Naive B cell (primary cell): ENCODE data around the gene PLGLB1. TPM values are rescaled to one million over a fixed set of nuclear protein-coding genes. Genes with fewer than 3 reads are reported as not detected.
"Not testable (repeated sequence)": the region's sequence is repeated elsewhere in the genome, so short reads cannot be mapped to it uniquely, and the experiment has no call there.

ENCODE experiments used
- ATAC-seq, 2 donors: fragments of 150-1000 bp; cut with Tn5 transposase; 2 replicates each; pipeline ENCODE4 v1.10.0; 2021; ENCODE audit warnings: low read depth in 2 of 2, mild to moderate bottlenecking in 2 of 2, moderate library complexity in 2 of 2
- DNase-seq: peaks from one replicate; pipeline ENCODE4 v3.0.0; 2022
- H3K27ac Mint-ChIP-seq, 6 donors: one replicate each; pipeline ENCODE4 v1.8.0; 2020 to 2022; ENCODE audit warnings: mild to moderate bottlenecking in 6 of 6, mixed read lengths in 6 of 6, moderate library complexity in 5 of 6, inconsistent platforms in 2 of 6
- H3K27me3 Mint-ChIP-seq, 3 donors: one replicate each; pipeline ENCODE4 v1.8.0; 2021 to 2022; ENCODE audit warnings: mixed read lengths in 3 of 3, mild to moderate bottlenecking in 1 of 3
- H3K36me3 Mint-ChIP-seq, 2 donors: one replicate each; pipeline ENCODE4 v1.8.0; 2020 to 2022; ENCODE audit warnings: mixed read lengths in 2 of 2, inconsistent platforms in 1 of 2, mild to moderate bottlenecking in 1 of 2
- H3K4me1 Mint-ChIP-seq, 3 donors: one replicate each; pipeline ENCODE4 v1.8.0; 2020 to 2022; ENCODE audit warnings: mixed read lengths in 3 of 3, inconsistent platforms in 1 of 3, mild to moderate bottlenecking in 1 of 3, moderate library complexity in 1 of 3
- H3K4me3 Mint-ChIP-seq, 8 donors: one replicate each; pipeline ENCODE4 v1.8.0; 2020 to 2022; ENCODE audit warnings: mild to moderate bottlenecking in 8 of 8, mixed read lengths in 8 of 8, moderate library complexity in 8 of 8, inconsistent platforms in 2 of 8
- H3K9me3 Mint-ChIP-seq, 7 donors: one replicate each; pipeline ENCODE4 v1.8.0; 2020 to 2022; ENCODE audit warnings: mixed read lengths in 7 of 7, mild to moderate bottlenecking in 5 of 7, inconsistent platforms in 2 of 7, moderate library complexity in 1 of 7
- polyA plus RNA-seq, 6 donors: library from polyadenylated mRNA; unstranded; fragments of 300-500 nt; fragmentation: Illumina TruSeq; gene quantifications; one replicate each; pipeline ENCODE4 v1.2.3, GENCODE V29; 2021; ENCODE audit warnings: low read depth in 6 of 6

The PLGLB1 gene
- polyA plus RNA-seq, 6 donors from 2014 or later: 0.66 to 3.4 (median 1.5) TPM; not detected in 1

GRCh38 chr2:87019053-87019452 lies 2.6 kb downstream of the PLGLB1 start:
- not testable (repeated sequence) for ATAC-seq, DNase-seq, H3K27ac Mint-ChIP-seq, H3K4me3 Mint-ChIP-seq, H3K4me1 Mint-ChIP-seq, H3K27me3 Mint-ChIP-seq, H3K36me3 Mint-ChIP-seq, H3K9me3 Mint-ChIP-seq

- H3K9me3 Mint-ChIP-seq, ATAC-seq, H3K27ac Mint-ChIP-seq, H3K36me3 Mint-ChIP-seq, H3K27me3 Mint-ChIP-seq, H3K4me1 Mint-ChIP-seq, H3K4me3 Mint-ChIP-seq, DNase-seq: not testable (repeated sequence)
Observed at GRCh38 chr2:87014489-87015169, 7.0 kb downstream of the PLGLB1 start.

- H3K4me1 Mint-ChIP-seq, ATAC-seq, DNase-seq, H3K27me3 Mint-ChIP-seq, H3K4me3 Mint-ChIP-seq, H3K27ac Mint-ChIP-seq, H3K9me3 Mint-ChIP-seq, H3K36me3 Mint-ChIP-seq: not testable (repeated sequence)
Observed at GRCh38 chr2:87004398-87004797, 17.2 kb downstream of the PLGLB1 start.

Other genes starting within 250 kb of the PLGLB1 start
- 1 to 10 TPM in 2 of 6 donors, under 1 TPM in 2, not detected in 2; 0.59 to 1.9 (median 1.0) TPM for gene CD8A, start 230.9 kb downstream of the PLGLB1 start, polyA plus RNA-seq
- 1 to 10 TPM in 4 of 6 donors, under 1 TPM in 1, not detected in 1; 0.31 to 2.0 (median 1.5) TPM for gene CD8B, start 160.0 kb downstream of the PLGLB1 start, polyA plus RNA-seq
- gene RGPD1, start 79.7 kb downstream of the PLGLB1 start, polyA plus RNA-seq: 1 to 10 TPM in 1 of 6 donors, under 1 TPM in 2, not detected in 3; 0.50 to 1.1 (median 0.82) TPM